Mesothelial cell of epicardium (in vitro differentiated cells): ENCODE measurements around the gene UBR2. TPM values are rescaled to one million over a fixed set of nuclear protein-coding genes. Genes with fewer than 3 reads are reported as not detected.
"Not testable (repeated sequence)": the region's sequence is repeated elsewhere in the genome, so short reads cannot be mapped to it uniquely, and the experiment has no call there.

Experiments
- DNase-seq, 2 experiments: peaks; one replicate each; pipeline ENCODE4 v3.0.0; 2021; ENCODE audit warnings: low spot score in 2 of 2; ENCODE audit not compliant: unreplicated experiment in 2 of 2
- H3K27ac Mint-ChIP-seq: 2 replicates; pipeline ENCODE4 v1.8.0; 2021; ENCODE audit warnings: mixed read lengths
- H3K27me3 Mint-ChIP-seq: 2 replicates; pipeline ENCODE4 v1.8.0; 2021; ENCODE audit warnings: low read depth, mixed read lengths
- H3K36me3 Mint-ChIP-seq: 2 replicates; pipeline ENCODE4 v1.8.0; 2021; ENCODE audit warnings: mixed read lengths
- H3K4me1 Mint-ChIP-seq: 2 replicates; pipeline ENCODE4 v1.8.0; 2021; ENCODE audit warnings: mixed read lengths
- H3K4me3 Mint-ChIP-seq: 2 replicates; pipeline ENCODE4 v1.8.0; 2021; ENCODE audit warnings: mild to moderate bottlenecking, moderate library complexity, mixed read lengths
- H3K9me3 Mint-ChIP-seq: 2 replicates; pipeline ENCODE4 v1.8.0; 2021; ENCODE audit warnings: mixed read lengths
- total RNA-seq: library from RNA; stranded (reverse); gene quantifications from 3 replicates; pipeline ENCODE4 v1.2.1, GENCODE V29; 2021
- TF ChIP-seq, protein P1 (sequence below): fragments of 200-600 bp; sonication (generic); IDR thresholded peaks from one replicate; pipeline ENCODE4 v1.5.0; 2021; ENCODE audit warnings: antibody characterized with exemption; ENCODE audit not compliant: unreplicated experiment

UBR2 gene
- total RNA-seq, 1 donor from 2014 or later, result 26.8 TPM

DNA sequence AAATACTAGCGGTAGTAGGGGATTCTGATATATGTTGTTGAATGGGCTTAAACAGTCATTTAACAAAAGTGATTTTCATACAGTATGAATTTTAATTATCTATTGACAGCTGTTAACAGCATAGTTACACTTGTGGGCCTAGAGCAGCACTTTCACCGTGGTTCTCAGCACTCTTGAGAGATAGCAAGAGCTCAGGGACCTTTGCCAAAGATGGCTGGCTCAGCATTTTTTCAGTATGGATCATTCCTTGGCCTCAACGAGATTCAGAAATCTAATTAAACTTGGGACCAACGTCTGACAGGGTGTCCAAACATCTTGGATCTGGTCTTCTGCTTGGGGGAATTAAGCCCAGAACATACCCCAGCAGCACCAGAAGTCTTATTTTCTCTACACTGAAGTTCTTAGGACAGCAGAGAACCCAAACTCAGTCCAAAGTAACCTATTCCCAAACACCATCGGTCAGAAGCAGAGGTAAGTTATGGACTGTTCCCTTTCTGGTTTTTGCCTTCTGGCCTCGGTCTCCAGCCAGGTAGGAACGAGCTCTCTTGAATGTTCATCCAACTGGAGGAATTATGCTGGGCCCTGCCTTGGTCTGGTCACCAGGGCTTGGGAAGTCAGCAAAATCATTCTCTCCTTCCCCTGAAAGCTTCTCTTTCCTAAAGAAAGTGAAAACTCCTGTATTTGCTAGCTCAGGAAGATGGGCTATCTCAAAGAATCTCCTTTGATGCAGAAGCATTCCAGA lies 132.9 kb downstream of the UBR2 start:
- Mint-ChIP-seq H3K4me1 (no peaks in the 10 kb centered on the region), H3K4me3 (no peak overlapping the region), H3K36me3 (peaks cover 8% of the 10 kb centered on the region), H3K27ac (no peak overlapping the region), H3K9me3 (no peaks in the 10 kb centered on the region), H3K27me3 (no peaks in the 10 kb centered on the region)
- TF ChIP-seq, protein P1, sequence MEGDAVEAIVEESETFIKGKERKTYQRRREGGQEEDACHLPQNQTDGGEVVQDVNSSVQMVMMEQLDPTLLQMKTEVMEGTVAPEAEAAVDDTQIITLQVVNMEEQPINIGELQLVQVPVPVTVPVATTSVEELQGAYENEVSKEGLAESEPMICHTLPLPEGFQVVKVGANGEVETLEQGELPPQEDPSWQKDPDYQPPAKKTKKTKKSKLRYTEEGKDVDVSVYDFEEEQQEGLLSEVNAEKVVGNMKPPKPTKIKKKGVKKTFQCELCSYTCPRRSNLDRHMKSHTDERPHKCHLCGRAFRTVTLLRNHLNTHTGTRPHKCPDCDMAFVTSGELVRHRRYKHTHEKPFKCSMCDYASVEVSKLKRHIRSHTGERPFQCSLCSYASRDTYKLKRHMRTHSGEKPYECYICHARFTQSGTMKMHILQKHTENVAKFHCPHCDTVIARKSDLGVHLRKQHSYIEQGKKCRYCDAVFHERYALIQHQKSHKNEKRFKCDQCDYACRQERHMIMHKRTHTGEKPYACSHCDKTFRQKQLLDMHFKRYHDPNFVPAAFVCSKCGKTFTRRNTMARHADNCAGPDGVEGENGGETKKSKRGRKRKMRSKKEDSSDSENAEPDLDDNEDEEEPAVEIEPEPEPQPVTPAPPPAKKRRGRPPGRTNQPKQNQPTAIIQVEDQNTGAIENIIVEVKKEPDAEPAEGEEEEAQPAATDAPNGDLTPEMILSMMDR, result no peak
- DNase-seq, result no peak

DNA sequence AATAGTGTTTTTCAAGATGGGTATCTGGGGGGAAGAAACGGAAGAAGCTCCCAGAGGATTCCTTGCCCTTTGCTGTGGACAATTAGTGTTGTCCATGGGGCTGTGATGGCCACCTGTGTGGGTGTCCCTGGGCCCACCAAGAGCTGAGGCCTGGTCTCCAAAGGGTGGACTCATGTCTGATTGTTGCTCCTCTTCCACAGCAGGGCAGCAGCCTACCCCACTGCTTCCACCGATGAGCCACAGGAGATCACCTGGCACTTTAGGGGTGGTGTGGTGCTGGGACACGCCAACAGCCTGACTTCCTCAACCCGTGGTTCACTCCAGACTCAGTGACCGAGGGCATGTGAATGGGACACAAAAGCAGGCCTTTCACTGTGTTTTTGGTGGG lies 133.4 kb downstream of the UBR2 start:
- no peak for DNase-seq
- Mint-ChIP-seq H3K4me3 (no peak overlapping the region), H3K9me3 (no peaks in the 10 kb centered on the region), H3K4me1 (no peaks in the 10 kb centered on the region), H3K27ac (no peak overlapping the region), H3K27me3 (no peaks in the 10 kb centered on the region), H3K36me3 (peaks cover 8% of the 10 kb centered on the region)
- TF ChIP-seq, protein P1, result no peak

DNA sequence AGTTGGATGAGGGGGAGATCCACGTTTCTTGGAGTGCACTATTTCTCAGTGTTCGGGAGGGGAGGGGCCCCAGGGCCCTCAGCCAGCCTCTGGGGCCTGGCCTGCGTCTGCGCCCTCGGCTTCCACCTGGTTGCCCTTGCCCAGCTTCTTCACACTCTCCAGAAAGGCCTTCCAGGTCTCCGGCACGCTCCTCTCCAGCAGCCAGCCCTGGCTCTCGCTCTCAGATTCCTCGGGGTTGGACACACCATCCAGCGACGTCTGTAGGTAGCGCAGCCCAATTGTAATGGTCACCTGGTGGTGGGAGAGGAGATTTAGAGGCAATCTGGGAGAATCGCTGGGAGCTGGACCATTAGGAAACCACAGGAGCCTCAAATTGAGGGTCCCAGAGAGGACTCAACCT lies 134.4 kb downstream of the UBR2 start:
- Mint-ChIP-seq H3K27me3 (no peaks in the 10 kb centered on the region), H3K27ac (no peak overlapping the region), H3K9me3 (no peaks in the 10 kb centered on the region), H3K4me3 (no peak overlapping the region), H3K36me3 (peaks cover 6% of the 10 kb centered on the region), H3K4me1 (no peaks in the 10 kb centered on the region)
- TF ChIP-seq, protein P1, result no peak
- no peak for DNase-seq

DNA sequence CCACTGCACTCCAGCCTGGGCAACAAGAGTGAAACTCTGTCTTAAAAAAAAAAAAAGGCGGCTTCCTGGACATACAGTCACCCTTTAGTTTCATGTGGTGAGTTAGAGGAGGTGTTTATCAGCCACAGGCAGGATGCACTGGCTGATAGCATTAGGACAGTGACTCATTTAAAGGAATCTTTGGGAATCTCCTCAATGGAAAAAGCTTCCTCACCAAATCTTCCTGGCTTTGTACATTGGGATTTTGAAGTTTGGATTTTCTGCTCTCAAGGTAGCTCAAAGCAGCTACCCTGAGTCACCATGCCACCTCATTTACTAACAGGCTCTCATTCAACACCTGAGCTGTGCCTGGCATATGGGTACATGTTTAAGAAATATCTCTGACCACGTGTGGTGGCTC lies 138.4 kb downstream of the UBR2 start:
- Mint-ChIP-seq H3K36me3 (no peaks in the 10 kb centered on the region), H3K9me3 (no peaks in the 10 kb centered on the region), H3K4me3 (no peak overlapping the region), H3K4me1 (no peaks in the 10 kb centered on the region), H3K27me3 (no peaks in the 10 kb centered on the region), H3K27ac (no peak overlapping the region)
- TF ChIP-seq, protein P1, result no peak
- DNase-seq, result no peak

DNA sequence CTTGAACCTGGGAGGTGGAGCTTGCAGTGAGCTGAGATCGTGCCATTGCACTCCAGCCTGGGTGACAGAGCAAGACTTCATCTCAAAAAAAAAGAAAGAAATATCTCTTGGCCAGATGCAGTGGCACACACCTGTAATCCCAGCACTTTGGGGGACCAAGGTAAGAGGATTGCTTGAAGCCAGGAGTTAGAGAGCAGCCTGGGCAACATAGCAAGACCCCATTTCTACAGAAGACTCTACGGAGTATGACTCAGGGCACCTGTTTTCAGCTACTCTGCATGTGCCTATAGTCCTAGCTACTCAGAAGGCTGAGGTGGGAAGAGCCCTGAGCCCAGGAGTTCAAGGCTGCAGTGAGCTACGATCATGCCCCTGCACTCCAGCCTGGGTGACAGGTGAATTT lies 139.0 kb downstream of the UBR2 start:
- not testable (repeated sequence) for DNase-seq, H3K36me3 Mint-ChIP-seq, H3K27me3 Mint-ChIP-seq, H3K4me1 Mint-ChIP-seq, H3K27ac Mint-ChIP-seq, H3K9me3 Mint-ChIP-seq, H3K4me3 Mint-ChIP-seq

DNA sequence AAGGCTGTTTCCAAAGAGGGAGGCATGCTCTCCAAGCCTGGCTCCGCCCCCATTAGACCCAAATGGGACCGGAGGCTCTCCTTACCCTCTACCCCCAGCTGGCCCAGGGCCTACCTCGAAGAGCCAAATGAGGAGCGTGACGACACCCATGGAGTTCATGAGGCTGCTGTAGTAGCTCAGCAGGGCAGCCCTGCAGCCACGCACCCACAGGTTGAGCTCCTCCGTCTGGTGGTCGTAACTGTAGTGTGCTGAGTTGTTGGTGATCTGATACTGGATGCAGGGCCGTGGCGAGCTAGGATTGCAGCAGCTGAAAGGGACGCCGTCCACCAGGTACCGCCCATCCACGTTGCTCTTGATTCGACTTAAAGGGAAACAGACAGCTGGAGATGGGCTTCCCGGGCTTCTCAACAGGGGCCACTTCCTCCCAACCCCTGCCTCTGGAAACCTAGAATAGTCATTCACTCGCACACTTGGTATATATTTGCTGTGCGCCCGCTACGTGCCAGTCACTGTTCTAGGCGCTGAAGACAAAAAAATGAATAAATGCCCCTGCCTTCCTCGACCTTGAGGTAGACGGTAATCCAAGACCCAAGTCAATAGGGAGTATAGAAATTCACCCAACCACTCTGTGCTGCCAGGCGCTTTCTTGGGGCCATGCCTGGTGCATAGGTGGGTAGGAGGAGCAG lies 140.6 kb downstream of the UBR2 start:
- TF ChIP-seq, protein P1, result no peak
- no peaks in the 10 kb centered on the region for H3K36me3 Mint-ChIP-seq
- no peak overlapping the region for H3K27ac Mint-ChIP-seq
- peaks cover 2% of the 10 kb centered on the region for H3K27me3 Mint-ChIP-seq
- no peak for DNase-seq
- no peaks in the 10 kb centered on the region for H3K4me1 Mint-ChIP-seq
- no peak overlapping the region for H3K4me3 Mint-ChIP-seq
- no peaks in the 10 kb centered on the region for H3K9me3 Mint-ChIP-seq
